GM13977 (cell line): ENCODE measurements around the gene SRPX2.

ENCODE experiments used
- DNase-seq: peaks from one replicate; pipeline ENCODE4 v3.0.0; 2012; ENCODE audit warnings: low spot score
- in situ Hi-C: fragments of 300-500 bp; cut with MboI; formaldehyde crosslinking; loops from one replicate; pipeline ENCODE4 v1.12.0; 2022; ENCODE audit warnings: low sequenced_read_pairs, low pct_unique_long_range_greater_than_20kb, mixed read lengths, inconsistent platforms; ENCODE audit not compliant: unreplicated experiment
- TF ChIP-seq, protein P1 (sequence below): IDR thresholded peaks from 2 replicates; pipeline ENCODE4 v1.5.1; 2012; ENCODE audit warnings: mild to moderate bottlenecking, control low read depth; ENCODE audit not compliant: insufficient read depth; ENCODE audit errors: extremely low read depth, missing control alignments

SRPX2 gene

DNA sequence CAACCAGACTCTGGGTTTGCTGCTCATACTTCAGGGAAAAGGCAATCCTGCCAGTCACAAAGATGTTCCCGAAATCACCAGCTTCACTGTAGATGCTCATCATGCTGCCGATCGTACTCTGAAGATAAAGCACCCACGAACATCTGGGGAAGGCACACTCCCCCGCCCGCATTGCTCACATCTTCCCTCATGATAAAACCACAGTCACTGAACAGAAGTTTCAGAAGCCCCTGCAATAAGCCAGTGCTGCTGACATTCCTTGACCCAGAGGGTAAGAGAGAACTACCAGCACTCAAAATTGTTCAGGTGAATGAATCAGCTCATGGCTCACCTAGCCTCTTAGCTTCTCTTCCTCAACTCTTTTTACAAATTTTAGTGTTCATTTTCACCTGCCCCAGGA, 43.1 kb downstream of the SRPX2 start:
- TF ChIP-seq, protein P1, sequence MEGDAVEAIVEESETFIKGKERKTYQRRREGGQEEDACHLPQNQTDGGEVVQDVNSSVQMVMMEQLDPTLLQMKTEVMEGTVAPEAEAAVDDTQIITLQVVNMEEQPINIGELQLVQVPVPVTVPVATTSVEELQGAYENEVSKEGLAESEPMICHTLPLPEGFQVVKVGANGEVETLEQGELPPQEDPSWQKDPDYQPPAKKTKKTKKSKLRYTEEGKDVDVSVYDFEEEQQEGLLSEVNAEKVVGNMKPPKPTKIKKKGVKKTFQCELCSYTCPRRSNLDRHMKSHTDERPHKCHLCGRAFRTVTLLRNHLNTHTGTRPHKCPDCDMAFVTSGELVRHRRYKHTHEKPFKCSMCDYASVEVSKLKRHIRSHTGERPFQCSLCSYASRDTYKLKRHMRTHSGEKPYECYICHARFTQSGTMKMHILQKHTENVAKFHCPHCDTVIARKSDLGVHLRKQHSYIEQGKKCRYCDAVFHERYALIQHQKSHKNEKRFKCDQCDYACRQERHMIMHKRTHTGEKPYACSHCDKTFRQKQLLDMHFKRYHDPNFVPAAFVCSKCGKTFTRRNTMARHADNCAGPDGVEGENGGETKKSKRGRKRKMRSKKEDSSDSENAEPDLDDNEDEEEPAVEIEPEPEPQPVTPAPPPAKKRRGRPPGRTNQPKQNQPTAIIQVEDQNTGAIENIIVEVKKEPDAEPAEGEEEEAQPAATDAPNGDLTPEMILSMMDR, result no peak
- in situ Hi-C loops, result loop anchor here (5.0 kb wide), 1 partner anchor 80 kb away; no protein-coding TSS in a partner anchor
- no peak for DNase-seq

DNA sequence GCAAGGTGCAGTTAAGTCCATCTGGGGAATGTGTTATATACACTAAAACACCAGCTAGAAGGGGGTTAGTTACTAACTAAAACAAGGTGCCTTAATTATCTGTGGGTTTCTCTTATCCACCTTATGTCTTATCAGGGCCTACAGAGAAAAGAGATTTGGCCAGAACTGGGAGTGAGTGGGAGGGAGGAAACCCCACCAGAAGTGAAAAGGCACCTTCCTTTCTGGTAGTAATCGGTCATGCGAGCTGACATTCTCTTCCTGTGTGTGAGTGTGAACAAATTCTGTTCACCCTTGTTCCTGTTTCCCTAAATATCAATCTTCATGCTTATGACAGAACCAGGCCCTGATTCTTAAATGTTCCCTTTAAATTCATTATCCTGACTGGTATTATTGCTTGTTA, 43.5 kb downstream of the SRPX2 start:
- TF ChIP-seq, protein P1, result no peak
- DNase-seq, result no peak
- in situ Hi-C loops, result loop anchor here (5.0 kb wide), 1 partner anchor 80 kb away; no protein-coding TSS in a partner anchor

DNA sequence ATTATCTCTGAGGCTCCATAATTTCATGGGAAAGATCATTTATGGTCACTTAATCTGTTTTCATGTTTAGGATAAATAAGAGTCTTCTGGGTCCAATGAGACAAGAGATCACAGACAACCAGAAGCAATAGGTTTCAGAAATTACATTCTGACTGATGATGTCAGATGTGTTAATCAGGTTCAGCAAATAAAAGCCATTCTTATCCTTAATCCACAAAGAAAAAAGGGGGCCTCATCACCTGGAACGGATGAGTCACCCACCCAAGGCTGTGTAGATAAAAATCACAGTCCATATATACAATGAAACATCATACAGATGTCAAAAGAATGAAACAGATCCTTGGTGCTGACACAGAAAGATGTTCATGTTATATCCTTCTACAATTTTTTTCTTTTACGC, 51.3 kb downstream of the SRPX2 start:
- in situ Hi-C loops, result no loop called here
- no peak for DNase-seq
- TF ChIP-seq, protein P1, result no peak

DNA sequence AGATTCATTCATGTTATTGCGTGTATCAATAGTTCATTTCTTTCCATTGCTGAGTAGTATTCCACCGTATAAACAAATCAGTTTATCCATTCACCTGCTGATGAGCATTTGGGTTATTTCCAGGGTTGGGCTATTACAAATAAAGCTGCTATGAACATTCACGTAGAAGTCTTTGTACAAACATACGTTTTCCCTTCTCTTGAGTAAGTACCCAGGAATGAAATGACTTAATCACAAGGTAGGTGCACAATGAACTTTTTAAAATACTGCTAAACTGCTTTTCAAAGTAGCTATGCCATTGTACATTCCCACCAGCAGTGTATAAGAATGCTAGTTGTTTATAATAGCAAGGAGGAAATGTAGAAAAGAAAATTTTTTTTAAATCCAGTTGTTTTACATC, 52.0 kb downstream of the SRPX2 start:
- no peak for DNase-seq
- in situ Hi-C loops, result no loop called here
- TF ChIP-seq, protein P1, result no peak

DNA sequence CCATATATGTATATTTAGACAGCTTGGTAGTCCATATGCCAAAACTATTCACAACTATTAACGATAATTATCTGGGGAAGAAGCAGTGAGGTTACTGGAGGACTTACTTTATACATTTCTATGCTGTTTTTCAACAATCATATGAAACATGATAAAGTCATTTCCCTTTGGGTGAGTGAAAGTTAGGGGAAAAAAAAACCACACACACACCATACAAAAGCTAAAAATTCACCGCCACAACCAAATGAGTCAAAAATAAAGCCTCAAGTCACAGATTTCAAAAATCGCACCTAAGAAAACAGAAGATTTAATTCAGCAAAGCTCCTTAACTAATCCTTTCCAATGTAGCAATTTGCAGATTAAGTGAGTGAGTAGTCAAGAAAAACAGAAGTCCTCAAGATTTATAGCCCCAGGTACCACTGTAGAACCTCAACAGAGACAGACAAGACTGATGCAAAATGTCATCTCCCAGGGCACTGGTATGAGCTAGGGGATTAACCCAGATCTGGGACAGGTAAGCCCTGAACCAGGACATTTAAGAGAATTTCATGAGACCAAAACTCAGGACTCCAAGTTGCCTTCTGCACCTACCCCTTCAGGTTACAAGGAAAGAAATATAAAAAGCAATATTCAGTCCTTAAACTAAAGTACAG, 52.8 kb downstream of the SRPX2 start:
- in situ Hi-C loops, result no loop called here
- TF ChIP-seq, protein P1, result no peak
- DNase-seq, result no peak

DNA sequence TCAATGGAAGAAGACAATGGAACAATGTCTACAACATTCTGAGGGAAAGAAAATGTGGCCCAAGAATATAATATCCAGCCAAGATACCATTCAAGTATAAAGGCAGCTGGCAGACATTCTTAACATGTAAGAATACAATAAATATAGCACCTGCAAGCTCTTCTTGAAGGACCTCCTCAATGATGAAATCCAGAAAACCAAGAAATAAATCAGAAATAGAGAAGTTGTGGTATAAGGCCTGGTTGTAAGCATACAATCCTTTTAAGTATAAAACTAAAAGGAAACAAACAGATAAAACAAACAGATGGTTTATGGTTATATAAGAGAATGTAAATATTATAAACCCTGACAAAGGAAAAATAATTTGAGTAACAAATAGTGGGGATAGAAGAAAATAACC, 54.6 kb downstream of the SRPX2 start:
- in situ Hi-C loops, result no loop called here
- TF ChIP-seq, protein P1, result no peak
- DNase-seq, result no peak

DNA sequence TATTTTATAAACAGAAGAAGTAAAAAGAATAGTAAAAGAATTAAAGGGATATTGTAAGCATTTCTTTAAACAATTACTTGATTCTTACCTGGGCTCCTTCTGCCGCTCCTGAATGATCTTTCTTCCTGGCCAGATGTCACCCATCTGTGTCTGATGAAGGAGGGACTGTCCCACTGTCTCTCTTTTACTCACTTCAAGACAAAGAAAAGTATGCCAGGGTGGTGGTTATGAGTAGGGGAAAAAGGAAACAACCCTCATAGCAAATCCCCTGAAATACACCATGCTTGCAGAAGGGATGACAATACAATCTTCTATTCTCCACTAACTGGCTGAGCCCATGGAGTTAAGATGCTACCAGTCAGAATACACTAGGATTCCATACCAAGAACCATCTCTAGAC, 56.8 kb downstream of the SRPX2 start:
- DNase-seq, result no peak
- TF ChIP-seq, protein P1, result no peak
- in situ Hi-C loops, result no loop called here
